SH-SY5Y (cell line): ENCODE data around the gene PSME3IP1.

ENCODE experiments used
- GATA2 ChIP-seq: IDR thresholded peaks from 2 replicates; pipeline ENCODE4 v1.6.1; 2011; ENCODE audit warnings: mild to moderate bottlenecking, low read depth, low read length
- GATA3 ChIP-seq: IDR thresholded peaks from 2 replicates; pipeline ENCODE4 v1.6.1; 2011; ENCODE audit warnings: low read depth, mild to moderate bottlenecking, low read length, moderate library complexity

GRCh38 chr16:57179215-57179828 is 6.5 kb downstream of the PSME3IP1 start:
- TF ChIP-seq GATA2 (no peak), GATA3 (no peak)
